SH-SY5Y (cell line): ENCODE results near the gene ETFRF1.

Source experiments
- GATA2 ChIP-seq: IDR thresholded peaks from 2 replicates; pipeline ENCODE4 v1.6.1; 2011; ENCODE audit warnings: mild to moderate bottlenecking, low read depth, low read length
- GATA3 ChIP-seq: IDR thresholded peaks from 2 replicates; pipeline ENCODE4 v1.6.1; 2011; ENCODE audit warnings: low read depth, mild to moderate bottlenecking, low read length, moderate library complexity

- TF ChIP-seq GATA2 (no peak), GATA3 (no peak)
Measured at GRCh38 chr12:25152055-25152454, 43.0 kb upstream of the ETFRF1 start.
